Tibial artery (tissue), 4 donors: Measurements from ENCODE around the gene C6orf52.

Experiments
- DNase-seq, 2 donors: peaks; one replicate each; pipeline ENCODE4 v3.0.0-alpha.2; 2019
- H3K27ac ChIP-seq, 2 donors: fragments of 200-600 bp; sonication (generic) in 1 of 2; 1 replicate in 1 of 2; 2 replicates in 1 of 2; pipeline ENCODE4 v1.5.1; 2018 to 2019; ENCODE audit warnings: mild to moderate bottlenecking in 1 of 2
- H3K27me3 ChIP-seq, 2 donors: fragments of 200-600 bp; sonication (generic) in 1 of 2; one replicate each; pipeline versions ENCODE4 v1.5.1 to v1.6.0; 2016 to 2019
- H3K36me3 ChIP-seq, 3 donors: fragments of 200-600 bp; sonication (generic) in 2 of 3; one replicate each; pipeline ENCODE4 v1.5.1; 2016 to 2019; ENCODE audit warnings: mild to moderate bottlenecking in 2 of 3
- H3K4me1 ChIP-seq, 4 donors: fragments of 200-600 bp; sonication (generic) in 2 of 4; 1 replicate in 3 of 4; 2 replicates in 1 of 4; pipeline ENCODE4 v1.5.1; 2016 to 2019
- H3K4me3 ChIP-seq, 2 donors: fragments of 200-600 bp; sonication (generic) in 1 of 2; 1 replicate in 1 of 2; 2 replicates in 1 of 2; pipeline ENCODE4 v1.5.1; 2018 to 2019; ENCODE audit warnings: mild to moderate bottlenecking in 2 of 2
- H3K9me3 ChIP-seq, 3 donors: fragments of 200-600 bp; sonication (generic) in 1 of 3; one replicate each; pipeline ENCODE4 v1.5.1; 2016 to 2019
- CTCF ChIP-seq, 2 experiments: fragments of 200-600 bp in 1 of 2; fragments of 450-650 bp in 1 of 2; IDR thresholded peaks; one replicate each; pipeline ENCODE4 v1.5.1; 2017 to 2019; ENCODE audit warnings: antibody characterized with exemption in 2 of 2, mild to moderate bottlenecking in 1 of 2, moderate library complexity in 1 of 2
- intact Hi-C: fragments of 100-400 bp; cut with DNase I; formaldehyde crosslinking; loops from one replicate; pipeline ENCODE4 v1.15.0; 2023; ENCODE audit warnings: low total_unique reads

Gene C6orf52

GRCh38 chr6:10685092-10685915 is 9.1 kb downstream of the C6orf52 start:
- no peak for DNase-seq
- intact Hi-C loops = no loop called here
- H3K4me1 ChIP-seq = no peaks in the 10 kb centered on the region
- no peaks in the 10 kb centered on the region for H3K36me3 ChIP-seq
- no peak overlapping the region for H3K27ac ChIP-seq
- no peak overlapping the region for H3K4me3 ChIP-seq
- no peaks in the 10 kb centered on the region for H3K9me3 ChIP-seq
- no peak for TF ChIP-seq CTCF (IDR thresholded peaks at IDR 0.05)
- H3K27me3 ChIP-seq = peaks cover 0 to 6% of the 10 kb centered on the region in 2 donors

GRCh38 chr6:10684618-10685017 is 9.8 kb downstream of the C6orf52 start:
- Histone ChIP-seq H3K27ac (no peak overlapping the region), H3K4me3 (no peak overlapping the region), H3K9me3 (no peaks in the 10 kb centered on the region), H3K4me1 (no peaks in the 10 kb centered on the region), H3K36me3 (no peaks in the 10 kb centered on the region), H3K27me3 (peaks cover 0 to 6% of the 10 kb centered on the region in 2 donors)
- DNase-seq = no peak
- intact Hi-C loops = no loop called here
- no peak for TF ChIP-seq CTCF (IDR thresholded peaks at IDR 0.05)

- Histone ChIP-seq H3K4me1 (no peaks in the 10 kb centered on the region), H3K36me3 (no peaks in the 10 kb centered on the region), H3K9me3 (no peaks in the 10 kb centered on the region), H3K4me3 (no peak overlapping the region), H3K27ac (no peak overlapping the region), H3K27me3 (peaks cover 0 to 6% of the 10 kb centered on the region in 2 donors)
- intact Hi-C loops = no loop called here
- no peak for DNase-seq
- TF ChIP-seq CTCF (IDR thresholded peaks at IDR 0.05) = no peak
Observed at GRCh38 chr6:10682355-10682988, 11.9 kb downstream of the C6orf52 start.

GRCh38 chr6:10681795-10682194 is 12.6 kb downstream of the C6orf52 start:
- no peak for DNase-seq
- intact Hi-C loops = no loop called here
- no peaks in the 10 kb centered on the region for H3K36me3 ChIP-seq
- no peaks in the 10 kb centered on the region for H3K9me3 ChIP-seq
- no peak for TF ChIP-seq CTCF (IDR thresholded peaks at IDR 0.05)
- H3K27me3 ChIP-seq = peaks cover 0 to 6% of the 10 kb centered on the region in 2 donors
- H3K27ac ChIP-seq = no peak overlapping the region
- no peak overlapping the region for H3K4me3 ChIP-seq
- H3K4me1 ChIP-seq = no peaks in the 10 kb centered on the region

- Histone ChIP-seq H3K27ac (no peak overlapping the region), H3K36me3 (no peaks in the 10 kb centered on the region), H3K4me1 (no peaks in the 10 kb centered on the region), H3K9me3 (no peaks in the 10 kb centered on the region), H3K27me3 (no peaks in the 10 kb centered on the region), H3K4me3 (no peak overlapping the region)
- intact Hi-C loops = no loop called here
- no peak for TF ChIP-seq CTCF (IDR thresholded peaks at IDR 0.05)
- DNase-seq = no peak
Observed at GRCh38 chr6:10678456-10678855, 16.0 kb downstream of the C6orf52 start.
